HCT116 (cell line): ENCODE measurements around the gene CPN2. TPM values are rescaled to one million over a fixed set of nuclear protein-coding genes. Genes with fewer than 3 reads are reported as not detected.

Source experiments
- ATAC-seq: fragments of 200-7000 bp; cut with Tn5 transposase; 2 replicates; pipeline ENCODE4 v1.9.1; 2020; ENCODE audit warnings: mild to moderate bottlenecking, moderate library complexity
- BruUV-seq: library from RNA; stranded (reverse); fragments of 400-500 nt; replicated peaks from 2 replicates; lab custom pipeline; 2021; lab: Mats Ljungman, UMichigan
- CTCF ChIA-PET: fragments of 300-600 bp; sonication (Branson Sonifier 250); formaldehyde crosslinking; loops from one replicate; lab custom pipeline; 2021; ENCODE audit warnings: antibody characterized with exemption; lab: Charles Lee
- POLR2A ChIA-PET: fragments of 300-600, 350-600 bp; sonication (Branson Sonifier 250); formaldehyde crosslinking; loops from one replicate; lab custom pipeline; 2021; ENCODE audit warnings: antibody characterized with exemption; lab: Charles Lee
- RAD21 ChIA-PET, 2 experiments: fragments of 300-600 bp; sonication (Branson Sonifier 250); formaldehyde crosslinking; loops; one replicate each; lab custom pipeline; 2023; ENCODE audit warnings: low total read pairs in 2 of 2; ENCODE audit not compliant: uncharacterized antibody in 2 of 2, unreplicated experiment in 2 of 2, low non-redundant PET in 1 of 2; lab: Charles Lee
- DNase-seq: peaks from one replicate; pipeline ENCODE4 v3.0.0-alpha.2; 2010; ENCODE audit warnings: low read depth, low spot score
- H2AFZ ChIP-seq: fragments of 200-600 bp; shearing (Covaris generic), sonication (generic); 2 replicates; pipeline ENCODE4 v1.6.1; 2017; ENCODE audit warnings: low read depth, mixed run types, mixed read lengths, antibody characterized with exemption, low read length; ENCODE audit not compliant: poor library complexity, severe bottlenecking
- H3K27ac ChIP-seq: 2 replicates; pipeline ENCODE4 v1.5.1; 2012; ENCODE audit warnings: low read depth, low read length
- H3K27me3 ChIP-seq: fragments of 200-600 bp; sonication (generic); 2 replicates; pipeline ENCODE4 v1.6.1; 2016; ENCODE audit warnings: mixed run types, low read length, mixed read lengths; ENCODE audit not compliant: insufficient read depth
- H3K36me3 ChIP-seq, 2 experiments: fragments of 200-500 bp in 1 of 2; fragments of 200-600 bp in 1 of 2; sonication (Bioruptor generic) in 1 of 2; sonication (generic) in 1 of 2; 2 replicates each; pipeline versions ENCODE4 v1.5.1 to v1.6.1; 2014 to 2016; ENCODE audit warnings: low read length in 2 of 2, inconsistent platforms in 1 of 2, mixed read lengths in 1 of 2, mixed run types in 1 of 2; ENCODE audit not compliant: insufficient read depth in 2 of 2, control insufficient read depth in 1 of 2
- H3K4me1 ChIP-seq, 2 experiments: fragments of 200-600 bp in 1 of 2; sonication (generic) in 1 of 2; 2 replicates each; pipeline versions ENCODE4 v1.5.1 to v1.6.1; 2012 to 2017; ENCODE audit warnings: low read length in 2 of 2, inconsistent platforms in 1 of 2, mild to moderate bottlenecking in 1 of 2, mixed read lengths in 1 of 2, mixed run types in 1 of 2, moderate library complexity in 1 of 2; ENCODE audit not compliant: insufficient read depth in 2 of 2, control insufficient read depth in 1 of 2
- H3K4me2 ChIP-seq: fragments of 200-600 bp; sonication (generic); 2 replicates; pipeline ENCODE4 v1.6.1; 2017; ENCODE audit warnings: mixed run types, low read length, mixed read lengths
- H3K4me3 ChIP-seq, 2 experiments: fragments of 200-600 bp in 1 of 2; sonication (generic) in 1 of 2; replicated peaks in 1 of 2; 2 replicates each; pipeline ENCODE4 v1.5.1; 2011 to 2016; ENCODE audit warnings: low read length in 2 of 2, control low read depth in 1 of 2, low read depth in 1 of 2, mild to moderate bottlenecking in 1 of 2, mixed read lengths in 1 of 2, mixed run types in 1 of 2
- H3K79me2 ChIP-seq: fragments of 200-600 bp; sonication (generic); 2 replicates; pipeline ENCODE4 v1.6.1; 2017; ENCODE audit warnings: mild to moderate bottlenecking, mixed run types, low read length, moderate library complexity, mixed read lengths; ENCODE audit not compliant: insufficient read depth
- H3K9ac ChIP-seq: fragments of 200-600 bp; sonication (generic); 2 replicates; pipeline ENCODE4 v1.6.1; 2016; ENCODE audit warnings: low read length, mixed read lengths
- H3K9me2 ChIP-seq: fragments of 200-600 bp; sonication (generic), shearing (Covaris generic); 2 replicates; pipeline ENCODE4 v1.6.1; 2017; ENCODE audit warnings: mixed run types, mild to moderate bottlenecking, moderate library complexity; ENCODE audit not compliant: insufficient read depth
- H3K9me3 ChIP-seq, 2 experiments: fragments of 200-500 bp in 1 of 2; fragments of 200-600 bp in 1 of 2; sonication (Bioruptor generic) in 1 of 2; sonication (generic) in 1 of 2; 2 replicates each; pipeline ENCODE4 v1.6.1; 2014 to 2017; ENCODE audit warnings: low read length in 2 of 2, mixed read lengths in 2 of 2, inconsistent platforms in 1 of 2, low read depth in 1 of 2, mild to moderate bottlenecking in 1 of 2, mixed run types in 1 of 2, moderate library complexity in 1 of 2; ENCODE audit not compliant: control insufficient read depth in 1 of 2, insufficient read depth in 1 of 2
- H4K20me1 ChIP-seq: fragments of 200-600 bp; sonication (generic), shearing (Covaris generic); 2 replicates; pipeline ENCODE4 v1.6.1; 2017; ENCODE audit warnings: mixed run types, mild to moderate bottlenecking, moderate library complexity; ENCODE audit not compliant: insufficient read depth
- CEBPB ChIP-seq: IDR thresholded peaks from 2 replicates; pipeline ENCODE4 v1.6.1; 2012; ENCODE audit warnings: low read depth
- EGR1 ChIP-seq: IDR thresholded peaks from 2 replicates; pipeline ENCODE4 v1.6.1; 2012; ENCODE audit warnings: low read depth
- ELF1 ChIP-seq: IDR thresholded peaks from 2 replicates; pipeline ENCODE4 v1.6.1; 2012; ENCODE audit warnings: low read depth, borderline replicate concordance
- FOSL1 ChIP-seq: IDR thresholded peaks from 2 replicates; pipeline ENCODE4 v1.6.1; 2012; ENCODE audit warnings: low read depth
- JUND ChIP-seq: IDR thresholded peaks from 2 replicates; pipeline ENCODE4 v1.6.1; 2012
- POLR2AphosphoS5 ChIP-seq: IDR thresholded peaks from 2 replicates; pipeline ENCODE4 v1.6.1; 2011; ENCODE audit warnings: mild to moderate bottlenecking, low read depth, low read length, moderate library complexity
- SIN3A ChIP-seq: IDR thresholded peaks from 2 replicates; pipeline ENCODE4 v1.6.1; 2012; ENCODE audit warnings: low read depth
- SP1 ChIP-seq: IDR thresholded peaks from 2 replicates; pipeline ENCODE4 v1.6.1; 2012; ENCODE audit warnings: low read depth
- ZFX ChIP-seq: fragments of 450-650 bp; IDR thresholded peaks from 2 replicates; pipeline ENCODE4 v1.6.1; 2017
- intact Hi-C: fragments of 100-400 bp; cut with micrococcal nuclease; formaldehyde crosslinking; loops from 2 replicates; pipeline ENCODE4 v1.10.0; 2022
- total RNA-seq: library from RNA; stranded (reverse); gene quantifications from one replicate; pipeline ENCODE4 v1.2.1, GENCODE V29; 2021; ENCODE audit not compliant: unreplicated experiment
- TF ChIP-seq, protein P1 (sequence below): IDR thresholded peaks from 2 replicates; pipeline ENCODE4 v1.6.1; 2012
- TF ChIP-seq, protein P2 (sequence below), 3 experiments: fragments of 200-600 bp in 1 of 3; sonication (generic) in 1 of 3; IDR thresholded peaks in 2 of 3; conservative IDR thresholded peaks in 1 of 3; 2 replicates each; pipeline ENCODE4 v1.5.1; 2012 to 2017; ENCODE audit warnings: low read depth in 2 of 3, low read length in 2 of 3, antibody characterized with exemption in 1 of 3, borderline replicate concordance in 1 of 3, control low read depth in 1 of 3, mild to moderate bottlenecking in 1 of 3, mixed read lengths in 1 of 3, mixed run types in 1 of 3, moderate library complexity in 1 of 3; ENCODE audit not compliant: insufficient read depth in 1 of 3

The CPN2 gene
- total RNA-seq, 1 experiment from 2014 or later = not detected

DNA sequence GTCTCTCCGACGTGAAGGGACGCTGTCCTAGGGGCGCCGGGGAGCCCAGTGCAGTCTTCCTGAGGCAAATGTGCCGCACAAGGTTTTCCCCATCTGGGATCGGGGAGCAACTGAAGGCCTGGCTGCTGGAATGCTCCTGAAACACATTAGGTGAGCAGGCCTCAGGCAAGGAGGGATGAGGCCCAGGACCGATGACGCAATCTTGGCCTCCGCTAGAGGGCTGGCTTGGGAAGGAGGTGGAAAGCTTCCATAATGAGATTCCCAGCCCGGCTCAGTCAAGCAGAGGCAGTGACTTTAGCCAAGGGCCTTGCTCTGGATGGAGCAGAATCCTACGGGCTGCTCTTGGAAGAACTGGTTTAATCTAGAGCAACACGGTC, 50.8 kb downstream of the CPN2 start:
- no peak overlapping the region for H2AFZ ChIP-seq
- no peak overlapping the region for H3K4me3 ChIP-seq
- H4K20me1 ChIP-seq = no peaks in the 10 kb centered on the region
- H3K4me1 ChIP-seq = peaks cover 39 to 49% of the 10 kb centered on the region in 2 experiments
- ChIA-PET POLR2A (interaction anchor here (1.4 kb wide), 1 partner anchor 164 kb away, joined by 3 read pairs; the partner anchor contains the start of gene HES1), RAD21 (no interaction called here), CTCF (no interaction called here)
- intact Hi-C loops = no loop called here
- no TSS peak for BruUV-seq
- ATAC-seq = no peak
- H3K27me3 ChIP-seq = no peaks in the 10 kb centered on the region
- H3K27ac ChIP-seq = peak overlapping the region; percentile 23; the same call in 1 of the 2 replicates
- no peak overlapping the region for H3K4me2 ChIP-seq
- no peaks in the 10 kb centered on the region for H3K36me3 ChIP-seq
- TF ChIP-seq, protein P1, sequence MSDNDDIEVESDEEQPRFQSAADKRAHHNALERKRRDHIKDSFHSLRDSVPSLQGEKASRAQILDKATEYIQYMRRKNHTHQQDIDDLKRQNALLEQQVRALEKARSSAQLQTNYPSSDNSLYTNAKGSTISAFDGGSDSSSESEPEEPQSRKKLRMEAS = no peak
- TF ChIP-seq, protein P2, sequence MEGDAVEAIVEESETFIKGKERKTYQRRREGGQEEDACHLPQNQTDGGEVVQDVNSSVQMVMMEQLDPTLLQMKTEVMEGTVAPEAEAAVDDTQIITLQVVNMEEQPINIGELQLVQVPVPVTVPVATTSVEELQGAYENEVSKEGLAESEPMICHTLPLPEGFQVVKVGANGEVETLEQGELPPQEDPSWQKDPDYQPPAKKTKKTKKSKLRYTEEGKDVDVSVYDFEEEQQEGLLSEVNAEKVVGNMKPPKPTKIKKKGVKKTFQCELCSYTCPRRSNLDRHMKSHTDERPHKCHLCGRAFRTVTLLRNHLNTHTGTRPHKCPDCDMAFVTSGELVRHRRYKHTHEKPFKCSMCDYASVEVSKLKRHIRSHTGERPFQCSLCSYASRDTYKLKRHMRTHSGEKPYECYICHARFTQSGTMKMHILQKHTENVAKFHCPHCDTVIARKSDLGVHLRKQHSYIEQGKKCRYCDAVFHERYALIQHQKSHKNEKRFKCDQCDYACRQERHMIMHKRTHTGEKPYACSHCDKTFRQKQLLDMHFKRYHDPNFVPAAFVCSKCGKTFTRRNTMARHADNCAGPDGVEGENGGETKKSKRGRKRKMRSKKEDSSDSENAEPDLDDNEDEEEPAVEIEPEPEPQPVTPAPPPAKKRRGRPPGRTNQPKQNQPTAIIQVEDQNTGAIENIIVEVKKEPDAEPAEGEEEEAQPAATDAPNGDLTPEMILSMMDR (IDR thresholded peaks at IDR 0.05 in 2 of 3, conservative IDR thresholded peaks at IDR 0.05 in 1 of 3; ENCODE audit: borderline replicate concordance in 1 of 3, insufficient read depth in 1 of 3, low read depth in 2 of 3, low read length in 2 of 3) = no peak
- TF ChIP-seq SIN3A (no peak), EGR1 (no peak), ELF1 (no peak), POLR2AphosphoS5 (no peak), ZFX (peak; percentile 32; the same call in 1 of the 2 replicates), CEBPB (peak; percentile 93), JUND (no peak), FOSL1 (no peak), SP1 (no peak)
- no peak overlapping the region for H3K9ac ChIP-seq
- H3K9me3 ChIP-seq = no peaks in the 10 kb centered on the region
- no peaks in the 10 kb centered on the region for H3K79me2 ChIP-seq
- no peaks in the 10 kb centered on the region for H3K9me2 ChIP-seq
- DNase-seq = no peak
